B cell (primary cell): Measurements from ENCODE around the gene KAT2A.

Experiments used
- EZH2 ChIP-seq: IDR thresholded peaks from 2 replicates; pipeline ENCODE4 v1.6.1; 2012; ENCODE audit warnings: borderline replicate concordance, low read depth, mild to moderate bottlenecking, moderate library complexity, low read length; ENCODE audit not compliant: insufficient read depth, poor library complexity, severe bottlenecking
- TF ChIP-seq, protein P1 (sequence below): fragments of 200-600 bp; IDR thresholded peaks from one replicate; pipeline ENCODE4 v1.8.0; 2022; ENCODE audit warnings: antibody characterized with exemption, mild to moderate bottlenecking

DNA sequence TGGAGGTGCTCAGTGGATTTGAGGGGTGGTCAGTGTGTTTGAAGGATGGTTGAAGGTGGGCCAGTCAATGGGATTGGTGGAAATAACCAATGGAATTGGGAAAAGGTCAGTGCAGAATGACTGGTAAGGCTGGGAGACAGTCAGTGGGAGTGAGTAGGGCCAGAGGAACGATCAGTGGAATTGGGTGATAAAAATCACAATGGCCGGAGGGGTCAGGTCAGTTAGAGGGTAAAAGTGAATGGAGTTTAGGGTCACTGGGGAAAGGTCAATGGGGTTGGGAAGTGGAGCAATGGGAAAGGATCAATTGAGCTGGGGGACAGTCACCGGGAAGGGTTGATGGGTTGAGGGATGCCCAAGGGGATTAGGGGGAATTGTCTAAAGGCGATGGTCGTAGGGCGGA, 44.6 kb upstream of the KAT2A start:
- TF ChIP-seq, protein P1, sequence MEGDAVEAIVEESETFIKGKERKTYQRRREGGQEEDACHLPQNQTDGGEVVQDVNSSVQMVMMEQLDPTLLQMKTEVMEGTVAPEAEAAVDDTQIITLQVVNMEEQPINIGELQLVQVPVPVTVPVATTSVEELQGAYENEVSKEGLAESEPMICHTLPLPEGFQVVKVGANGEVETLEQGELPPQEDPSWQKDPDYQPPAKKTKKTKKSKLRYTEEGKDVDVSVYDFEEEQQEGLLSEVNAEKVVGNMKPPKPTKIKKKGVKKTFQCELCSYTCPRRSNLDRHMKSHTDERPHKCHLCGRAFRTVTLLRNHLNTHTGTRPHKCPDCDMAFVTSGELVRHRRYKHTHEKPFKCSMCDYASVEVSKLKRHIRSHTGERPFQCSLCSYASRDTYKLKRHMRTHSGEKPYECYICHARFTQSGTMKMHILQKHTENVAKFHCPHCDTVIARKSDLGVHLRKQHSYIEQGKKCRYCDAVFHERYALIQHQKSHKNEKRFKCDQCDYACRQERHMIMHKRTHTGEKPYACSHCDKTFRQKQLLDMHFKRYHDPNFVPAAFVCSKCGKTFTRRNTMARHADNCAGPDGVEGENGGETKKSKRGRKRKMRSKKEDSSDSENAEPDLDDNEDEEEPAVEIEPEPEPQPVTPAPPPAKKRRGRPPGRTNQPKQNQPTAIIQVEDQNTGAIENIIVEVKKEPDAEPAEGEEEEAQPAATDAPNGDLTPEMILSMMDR = no peak
- TF ChIP-seq EZH2 = no peak
